HepG2 (cell line): ENCODE measurements around the gene MAN1A1. TPM values are rescaled to one million over a fixed set of nuclear protein-coding genes. Genes with fewer than 3 reads are reported as not detected.

Experiments used
- ATAC-seq: fragments of 200-7000 bp; cut with Tn5 transposase; 3 replicates; pipeline ENCODE4 v1.9.1; 2020; ENCODE audit warnings: mild to moderate bottlenecking, moderate library complexity
- BruUV-seq: library from RNA; stranded (reverse); fragments of 400-500 nt; replicated peaks from 2 replicates; lab custom pipeline; 2021; lab: Mats Ljungman, UMichigan
- CTCF ChIA-PET: fragments of 300-600 bp; formaldehyde crosslinking; extraction: SDS; loops from one replicate; lab custom pipeline; 2021; ENCODE audit warnings: low total read pairs, inconsistent platforms, low intra/inter-chr PET ratio; lab: Yijun Ruan, JAX
- POLR2A ChIA-PET: fragments of 350-600 bp; sonication (Branson Sonifier 250); formaldehyde crosslinking; loops from one replicate; lab custom pipeline; 2020; ENCODE audit warnings: antibody characterized with exemption, inconsistent platforms; lab: Yijun Ruan, JAX
- DNase-seq: peaks from one replicate; pipeline ENCODE4 v3.0.0-alpha.2; 2015; ENCODE audit warnings: low spot score
- FAIRE-seq: peaks from 3 replicates; lab custom pipeline; 2011; peaks lifted over from hg19 to GRCh38; lab: Jason Lieb, UNC
- H2AFZ ChIP-seq: one replicate; pipeline ENCODE4 v1.6.1; 2011; ENCODE audit warnings: low read length, inconsistent platforms
- H3K27ac ChIP-seq: fragments of 300-600 bp; 3 replicates; pipeline ENCODE4 v1.8.0; 2011; ENCODE audit warnings: mixed run types, mild to moderate bottlenecking, mixed read lengths, low read length, inconsistent platforms; ENCODE audit not compliant: insufficient read depth; ENCODE audit errors: extremely low read length
- H3K27me3 ChIP-seq, 2 experiments: fragments of 200-600 bp in 1 of 2; 2 replicates in 1 of 2; 3 replicates in 1 of 2; pipeline versions ENCODE4 v1.6.0 to v1.8.0; 2011; ENCODE audit warnings: low read length in 2 of 2, mild to moderate bottlenecking in 2 of 2, moderate library complexity in 2 of 2, inconsistent platforms in 1 of 2; ENCODE audit not compliant: insufficient read depth in 2 of 2, control insufficient read depth in 1 of 2
- H3K36me3 ChIP-seq, 2 experiments: fragments of 200-600 bp in 1 of 2; replicated peaks in 1 of 2; 2 replicates in 1 of 2; 3 replicates in 1 of 2; pipeline versions ENCODE4 v1.5.1 to v1.8.0; 2011; ENCODE audit warnings: low read length in 2 of 2, inconsistent platforms in 1 of 2; ENCODE audit not compliant: insufficient read depth in 2 of 2, control insufficient read depth in 1 of 2
- H3K4me1 ChIP-seq: 2 replicates; pipeline ENCODE4 v1.5.1; 2012; ENCODE audit warnings: low read length, inconsistent platforms; ENCODE audit not compliant: insufficient read depth
- H3K4me2 ChIP-seq: 2 replicates; pipeline ENCODE4 v1.6.0; 2011; ENCODE audit warnings: low read depth, low read length, inconsistent platforms
- H3K4me3 ChIP-seq, 3 experiments: fragments of 200-600 bp in 1 of 3; sonication (generic), shearing (Covaris generic) in 1 of 3; replicated peaks in 1 of 3; 2 replicates each; pipeline ENCODE4 v1.5.1; 2011 to 2016; ENCODE audit warnings: low read length in 3 of 3, inconsistent platforms in 2 of 3, low read depth in 2 of 3, mild to moderate bottlenecking in 2 of 3, control low read depth in 1 of 3, mixed read lengths in 1 of 3; ENCODE audit not compliant: insufficient read depth in 1 of 3
- H3K79me2 ChIP-seq: one replicate; pipeline ENCODE4 v1.6.1; 2011; ENCODE audit warnings: low read length, inconsistent platforms; ENCODE audit not compliant: insufficient read depth
- H3K9ac ChIP-seq: 2 replicates; pipeline ENCODE4 v1.6.0; 2011; ENCODE audit warnings: mild to moderate bottlenecking, low read depth, low read length, inconsistent platforms; ENCODE audit not compliant: insufficient read depth
- H3K9me3 ChIP-seq: 2 replicates; pipeline ENCODE4 v1.5.1; 2012; ENCODE audit warnings: mild to moderate bottlenecking, low read length
- H4K20me1 ChIP-seq: 2 replicates; pipeline ENCODE4 v1.6.0; 2011; ENCODE audit warnings: inconsistent platforms, mild to moderate bottlenecking, low read length, moderate library complexity; ENCODE audit not compliant: insufficient read depth
- HIVEP1 ChIP-seq: sonication (generic); formaldehyde crosslinking; IDR thresholded peaks from 2 replicates; pipeline ENCODE4 v1.4.0; 2020; ENCODE audit warnings: mild to moderate bottlenecking, missing genetic modification reagents
- ISL2 ChIP-seq: sonication (generic); formaldehyde crosslinking; IDR thresholded peaks from 2 replicates; pipeline ENCODE4 v1.5.0; 2020; ENCODE audit warnings: missing genetic modification reagents
- POLR2A ChIP-seq, 2 experiments: IDR thresholded peaks; 2 replicates each; pipeline ENCODE4 v1.6.1; 2011; ENCODE audit warnings: low read depth in 2 of 2, low read length in 2 of 2, mild to moderate bottlenecking in 1 of 2, moderate library complexity in 1 of 2; ENCODE audit not compliant: insufficient read depth in 1 of 2
- PRDM15 ChIP-seq: sonication (generic); formaldehyde crosslinking; IDR thresholded peaks from 2 replicates; pipeline ENCODE4 v1.4.0; 2020; ENCODE audit warnings: missing genetic modification reagents
- PREB ChIP-seq: sonication (generic); formaldehyde crosslinking; IDR thresholded peaks from 2 replicates; pipeline ENCODE4 v1.4.0; 2020; ENCODE audit warnings: missing genetic modification reagents
- RBAK ChIP-seq: sonication (generic); formaldehyde crosslinking; IDR thresholded peaks from 2 replicates; pipeline ENCODE4 v1.5.1; 2020; ENCODE audit warnings: mild to moderate bottlenecking, missing genetic modification reagents
- RBM22 ChIP-seq: fragments of 200-400 bp; formaldehyde crosslinking; optimal IDR thresholded peaks from 2 replicates; pipeline ENCODE3; 2017; ENCODE audit warnings: mild to moderate bottlenecking, low read length, moderate library complexity
- SRF ChIP-seq: IDR thresholded peaks from 2 replicates; pipeline ENCODE4 v1.6.1; 2011; ENCODE audit warnings: mild to moderate bottlenecking, low read depth, low read length, moderate library complexity
- ZHX2 ChIP-seq, 2 experiments: sonication (generic) in 1 of 2; formaldehyde crosslinking in 1 of 2; IDR thresholded peaks; 2 replicates each; pipeline versions ENCODE4 v1.6.1 to v1.9.0; 2014 to 2022; ENCODE audit warnings: antibody characterized with exemption in 1 of 2, borderline replicate concordance in 1 of 2, inconsistent platforms in 1 of 2, low read depth in 1 of 2, missing genetic modification reagents in 1 of 2
- ZNF644 ChIP-seq: IDR thresholded peaks from 2 replicates; pipeline ENCODE4 v1.6.1; 2016; ENCODE audit warnings: low read depth
- ZNF660 ChIP-seq: sonication (generic); formaldehyde crosslinking; IDR thresholded peaks from 2 replicates; pipeline ENCODE4 v1.5.1; 2020; ENCODE audit warnings: mild to moderate bottlenecking, low read depth, missing genetic modification reagents, borderline replicate concordance
- ZNF7 ChIP-seq: IDR thresholded peaks from 2 replicates; pipeline ENCODE4 v1.6.1; 2016; ENCODE audit warnings: missing biosample characterization, missing genetic modification reagents
- ZNF816 ChIP-seq: sonication (generic); formaldehyde crosslinking; IDR thresholded peaks from 2 replicates; pipeline ENCODE4 v1.8.0; 2022; ENCODE audit warnings: missing genetic modification reagents, mild to moderate bottlenecking, borderline replicate concordance
- WGBS: methylation state at CpG from one replicate; pipeline ENCODE4 v1.1.6; 2017; ENCODE audit warnings: low lambda C conversion rate; 5-methylcytosine and 5-hydroxymethylcytosine counted together
- in situ Hi-C: cut with HindIII; loops from 2 replicates; pipeline ENCODE4 v1.10.0; 2017; ENCODE audit warnings: low pct_unique_long_range_greater_than_20kb; ENCODE audit not compliant: extremely low pct_ligation_motif_present
- intact Hi-C: fragments of 100-400 bp; cut with micrococcal nuclease; formaldehyde crosslinking; loops from one replicate; pipeline ENCODE4 v1.10.0; 2022; ENCODE audit not compliant: unreplicated experiment
- polyA plus RNA-seq, 8 experiments: library from polyadenylated mRNA; depleted of rRNA in 3 of 8; stranded (reverse) in 7 of 8; unstranded in 1 of 8; fragments of >200 nt; fragmentation: Illumina TruSeq in 4 of 8; extraction: Trizol in 4 of 8; gene quantifications; 2 replicates each; pipeline versions ENCODE4 v1.2.1 to v1.2.3, GENCODE V29; 2011 to 2016; ENCODE audit warnings: low read depth in 4 of 8, missing spikeins in 1 of 8, mixed read lengths in 1 of 8; ENCODE audit not compliant: insufficient read depth in 1 of 8
- total RNA-seq, 5 experiments: library from RNA; depleted of rRNA; stranded (reverse); fragments of >200 nt; fragmentation: Illumina TruSeq; extraction: Trizol; gene quantifications; 2 replicates each; pipeline ENCODE4 v1.2.3, GENCODE V29; 2016; ENCODE audit warnings: low read depth in 1 of 5

MAN1A1 gene
- total and polyA plus RNA-seq, 2 of the 13 experiments (the other 11 are each of a cell fraction or from before 2014, with no cell fraction given): 156 to 236 TPM

GRCh38 chr6:119322034-119322433 lies 27.5 kb downstream of the MAN1A1 start:
- BruUV-seq: no TSS peak
- WGBS: 95% methylated on average over 2 of the region's 2 CpGs
- ATAC-seq (no peak; the same call in 2 of the 3 replicates), FAIRE-seq (no peak), DNase-seq (no peak)
- intact Hi-C loops: no loop called here
- Histone ChIP-seq H3K79me2 (peaks cover 100% of the 10 kb centered on the region), H3K4me2 (no peak overlapping the region), H3K27me3 (no peaks in the 10 kb centered on the region), H3K4me1 (peaks cover 79% of the 10 kb centered on the region), H3K27ac (no peak overlapping the region), H3K4me3 (no peak overlapping the region), H4K20me1 (peaks cover 95% of the 10 kb centered on the region), H3K9me3 (no peaks in the 10 kb centered on the region), H2AFZ (no peak overlapping the region), H3K9ac (no peak overlapping the region), H3K36me3 (peaks cover 22 to 65% of the 10 kb centered on the region in 2 experiments)
- TF ChIP-seq ZNF816: no peak
- TF ChIP-seq ZNF644 (CRISPR knock-in tag): no peak
- TF ChIP-seq PRDM15: no peak
- no peak for TF ChIP-seq ZHX2 (IDR thresholded peaks at IDR 0.05; ENCODE audit: low read depth)
- no peak for TF ChIP-seq ZHX2 (CRISPR knock-in tag; IDR thresholded peaks at IDR 0.05; ENCODE audit: borderline replicate concordance)
- TF ChIP-seq RBM22: peak; percentile 76
- TF ChIP-seq HIVEP1: no peak
- TF ChIP-seq ZNF660 (CRISPR knock-in tag): no peak
- no peak for TF ChIP-seq ZNF7 (CRISPR knock-in tag)
- no peak for TF ChIP-seq SRF
- TF ChIP-seq POLR2A (IDR thresholded peaks at IDR 0.05; ENCODE audit: insufficient read depth in 1 of 2, low read depth in 2 of 2, low read length in 2 of 2): peak in 1 of 2 experiments; percentile 37; a peak in 1 of 4 replicates
- no peak for TF ChIP-seq RBAK (CRISPR knock-in tag)
- TF ChIP-seq PREB (CRISPR knock-in tag): no peak
- no peak for TF ChIP-seq ISL2 (CRISPR knock-in tag)
- ChIA-PET CTCF (no interaction called here), POLR2A (interaction anchor here (1.2 kb wide), 1 partner anchor 12 kb away, joined by 3 read pairs; no protein-coding TSS in a partner anchor)
- in situ Hi-C loops: no loop called here
